Activated CD4-positive, alpha-beta T cell treated with anti-CD3 and anti-CD28 coated beads, Interleukin-2, amount 10 ng/mL, durations not matched to agents 24 days and 14 days (primary cell): ENCODE measurements around the gene BAD. TPM values are rescaled to one million over a fixed set of nuclear protein-coding genes. Genes with fewer than 3 reads are reported as not detected.
A peak's percentile ranks its signal among the peaks of the same experiment; 100 is the strongest.

Experiments used
- DNase-seq: peaks from one replicate; pipeline ENCODE4 v3.0.0; 2022
- H3K27ac Mint-ChIP-seq: one replicate; pipeline ENCODE4 v1.8.0; 2022; ENCODE audit warnings: mild to moderate bottlenecking, mixed read lengths
- H3K27me3 Mint-ChIP-seq: one replicate; pipeline ENCODE4 v1.8.0; 2022; ENCODE audit warnings: mixed read lengths
- H3K36me3 Mint-ChIP-seq: one replicate; pipeline ENCODE4 v1.8.0; 2022; ENCODE audit warnings: low read depth, mild to moderate bottlenecking, mixed read lengths
- H3K4me1 Mint-ChIP-seq: one replicate; pipeline ENCODE4 v1.8.0; 2021; ENCODE audit warnings: mixed read lengths
- H3K4me3 Mint-ChIP-seq: one replicate; pipeline ENCODE4 v1.8.0; 2022; ENCODE audit warnings: mild to moderate bottlenecking, moderate library complexity, mixed read lengths
- H3K9me3 Mint-ChIP-seq: one replicate; pipeline ENCODE4 v1.8.0; 2021; ENCODE audit warnings: mixed read lengths
- intact Hi-C: fragments of 100-400 bp; cut with micrococcal nuclease; formaldehyde crosslinking; loops from one replicate; pipeline ENCODE4 v1.15.1; 2023
- total RNA-seq: library from RNA; stranded (reverse); gene quantifications from 2 replicates; pipeline ENCODE4 v1.2.3, GENCODE V29; 2022

Gene BAD
- total RNA-seq, 1 donor from 2014 or later, result 34.0 TPM

- Mint-ChIP-seq H3K27me3 (no peaks in the 10 kb centered on the region), H3K4me1 (peaks cover 33% of the 10 kb centered on the region), H3K27ac (peak within 1 kb of the TSS; percentile 89), H3K9me3 (no peaks in the 10 kb centered on the region), H3K4me3 (peak within 1 kb of the TSS; percentile 92), H3K36me3 (peaks cover 1% of the 10 kb centered on the region)
- peak; percentile 98 for DNase-seq
- intact Hi-C loops, result loop anchor here (1.0 kb wide), 1 partner anchor 11 kb away; the partner anchor contains the start of gene FKBP2
Observed at GRCh38 chr11:64230171-64230984, 54.1 kb downstream of the BAD start, which contains the start of gene DNAJC4. DNAJC4 (plus strand) TSS chr11:64230548; CDS start chr11:64230855, 307 bp downstream.

DNA sequence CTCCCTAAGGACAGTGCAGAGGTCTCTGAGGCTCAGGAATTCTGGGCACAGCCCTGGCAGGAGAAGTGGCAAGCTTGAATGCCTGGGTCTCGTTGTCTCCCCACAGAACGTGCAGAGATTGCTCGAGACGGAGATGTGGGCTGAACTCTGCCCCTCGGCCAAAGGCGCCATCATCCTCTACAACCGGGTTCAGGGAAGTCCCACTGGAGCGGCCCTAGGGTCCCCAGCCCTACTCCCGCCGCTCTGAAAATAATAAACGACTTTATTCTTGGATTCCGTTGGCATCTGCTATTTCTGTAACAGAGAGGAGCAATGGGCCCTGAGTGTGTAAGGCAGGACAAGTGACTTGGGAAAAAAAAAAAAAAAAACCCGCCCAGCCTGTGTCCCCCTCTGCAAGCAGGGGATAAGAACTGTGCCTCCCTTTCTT is 54.7 kb downstream of the BAD start:
- intact Hi-C loops, result loop anchor here (1.0 kb wide), 1 partner anchor 12 kb away; the partner anchor contains the start of gene FKBP2
- H3K36me3 Mint-ChIP-seq, result peaks cover 4% of the 10 kb centered on the region
- no peaks in the 10 kb centered on the region for H3K9me3 Mint-ChIP-seq
- peak overlapping the region; percentile 89 for H3K27ac Mint-ChIP-seq
- peaks cover 38% of the 10 kb centered on the region for H3K4me1 Mint-ChIP-seq
- peak overlapping the region; percentile 92 for H3K4me3 Mint-ChIP-seq
- no peaks in the 10 kb centered on the region for H3K27me3 Mint-ChIP-seq
- no peak for DNase-seq

DNA sequence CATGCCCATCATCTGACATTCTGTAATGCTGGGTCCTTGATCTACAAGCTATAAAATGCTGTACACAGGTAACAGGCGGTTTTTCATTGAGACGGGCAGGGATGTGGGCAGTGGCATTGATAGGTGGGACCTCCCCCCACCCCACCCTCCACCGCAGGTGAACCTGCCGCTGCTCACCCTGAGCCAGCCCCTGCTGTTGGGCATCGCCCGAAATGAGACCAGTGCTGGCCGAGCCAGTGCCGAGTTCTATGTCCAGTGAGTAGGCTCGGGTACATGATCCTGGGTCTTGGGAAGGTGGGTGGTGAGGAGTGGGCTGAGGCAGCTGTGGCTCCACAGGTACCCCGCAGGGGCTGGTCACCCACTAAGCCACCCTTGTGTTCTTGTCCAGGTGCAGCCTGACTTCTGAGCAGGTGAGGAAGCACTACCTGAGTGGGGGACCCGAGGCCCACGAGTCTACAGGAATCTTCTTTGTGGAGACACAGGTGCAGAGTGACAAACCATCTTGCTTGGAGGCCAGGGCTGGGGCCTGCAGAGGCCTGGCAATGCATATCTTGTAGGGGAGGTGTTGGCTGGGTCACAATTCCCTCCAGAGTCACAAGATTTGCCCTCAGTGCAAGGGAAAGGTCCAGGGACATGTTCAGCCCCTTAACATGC is 55.2 kb downstream of the BAD start:
- H3K4me1 Mint-ChIP-seq, result peaks cover 39% of the 10 kb centered on the region
- peaks cover 6% of the 10 kb centered on the region for H3K36me3 Mint-ChIP-seq
- H3K27me3 Mint-ChIP-seq, result no peaks in the 10 kb centered on the region
- H3K4me3 Mint-ChIP-seq, result peak overlapping the region; percentile 92
- H3K27ac Mint-ChIP-seq, result peak overlapping the region; percentile 34
- DNase-seq, result no peak
- intact Hi-C loops, result no loop called here
- no peaks in the 10 kb centered on the region for H3K9me3 Mint-ChIP-seq

DNA sequence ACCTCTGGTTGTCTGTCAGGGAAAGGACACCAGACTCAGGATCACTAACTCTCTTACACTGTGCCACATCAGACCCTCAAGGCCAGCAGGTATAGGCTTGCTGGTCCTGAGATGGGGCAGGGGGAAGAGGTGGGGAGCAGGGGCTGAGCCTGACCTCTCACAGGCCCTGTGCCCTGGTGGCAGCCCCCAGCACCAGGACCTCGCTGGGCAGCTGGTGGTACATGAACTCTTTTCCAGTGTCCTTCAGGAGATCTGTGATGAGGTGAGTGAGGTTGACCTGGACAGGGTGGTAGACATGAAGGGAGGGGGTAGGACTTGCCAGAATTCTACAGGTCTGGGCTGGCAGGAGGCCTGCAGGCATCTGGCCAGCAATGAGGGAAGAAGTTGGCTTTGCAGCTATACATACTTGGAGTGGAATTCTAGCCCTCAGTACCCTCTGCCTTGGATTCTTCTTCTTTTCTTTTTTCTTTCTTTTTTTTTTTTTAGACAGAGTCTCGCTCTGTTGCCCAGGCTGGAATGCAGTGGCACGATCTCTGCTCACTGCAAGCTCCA is 57.0 kb downstream of the BAD start:
- peak overlapping the region; percentile 81 for H3K27ac Mint-ChIP-seq
- no peak for DNase-seq
- H3K27me3 Mint-ChIP-seq, result no peaks in the 10 kb centered on the region
- peaks cover 13% of the 10 kb centered on the region for H3K36me3 Mint-ChIP-seq
- H3K4me1 Mint-ChIP-seq, result peaks cover 34% of the 10 kb centered on the region
- H3K4me3 Mint-ChIP-seq, result peak overlapping the region; percentile 91
- H3K9me3 Mint-ChIP-seq, result no peaks in the 10 kb centered on the region
- intact Hi-C loops, result loop anchor here (2.0 kb wide), 1 partner anchor 77 kb away; the partner anchor contains the start of gene ESRRA

DNA sequence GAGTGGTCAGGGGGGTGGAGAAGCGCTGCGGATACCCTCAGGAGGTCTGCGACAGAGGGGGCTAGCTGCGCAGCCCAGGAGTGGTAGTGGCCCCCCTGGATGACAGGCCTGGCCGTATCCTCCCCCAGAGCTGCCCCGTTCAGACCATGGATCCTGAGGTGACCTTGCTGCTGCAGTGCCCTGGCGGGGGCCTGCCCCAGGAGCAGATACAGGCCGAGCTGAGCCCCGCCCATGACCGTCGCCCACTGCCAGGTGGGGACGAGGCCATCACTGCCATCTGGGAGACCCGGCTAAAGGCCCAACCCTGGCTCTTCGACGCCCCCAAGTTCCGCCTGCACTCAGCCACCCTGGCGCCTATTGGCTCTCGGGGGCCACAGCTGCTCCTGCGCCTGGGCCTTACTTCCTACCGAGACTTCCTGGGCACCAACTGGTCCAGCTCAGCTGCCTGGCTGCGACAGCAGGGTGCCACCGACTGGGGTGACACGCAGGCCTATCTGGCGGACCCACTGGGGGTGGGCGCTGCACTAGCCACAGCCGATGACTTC is 57.9 kb downstream of the BAD start:
- Mint-ChIP-seq H3K9me3 (no peaks in the 10 kb centered on the region), H3K27me3 (no peaks in the 10 kb centered on the region), H3K4me3 (peak overlapping the region; percentile 91), H3K36me3 (peaks cover 15% of the 10 kb centered on the region), H3K4me1 (peaks cover 29% of the 10 kb centered on the region), H3K27ac (peak overlapping the region; percentile 81)
- intact Hi-C loops, result loop anchor here (1.0 to 2.0 kb wide), 4 partner anchors 15 to 78 kb away; partner anchors contain the start of genes ESRRA, FKBP2 and STIP1
- peak; percentile 90 for DNase-seq

GRCh38 chr11:64225608-64226506 is 58.6 kb downstream of the BAD start, which contains the start of the genes NUDT22 and TRPT1:
NUDT22 (plus strand) TSS chr11:64226274; CDS start chr11:64226653, 379 bp downstream.
TRPT1 (minus strand) TSS chr11:64226186; CDS start chr11:64225860, 326 bp downstream.
- peaks cover 19% of the 10 kb centered on the region for H3K36me3 Mint-ChIP-seq
- peaks cover 27% of the 10 kb centered on the region for H3K4me1 Mint-ChIP-seq
- H3K27me3 Mint-ChIP-seq, result no peaks in the 10 kb centered on the region
- peak within 1 kb of the TSS; percentile 91 for H3K4me3 Mint-ChIP-seq
- intact Hi-C loops, result loop anchor here (1.0 to 2.0 kb wide), 4 partner anchors 15 to 79 kb away; partner anchors contain the start of genes ESRRA, FKBP2 and STIP1
- peak within 1 kb of the TSS; percentile 86 for H3K27ac Mint-ChIP-seq
- DNase-seq, result peak; percentile 99
- H3K9me3 Mint-ChIP-seq, result no peaks in the 10 kb centered on the region

- intact Hi-C loops, result no loop called here
Observed at GRCh38 chr11:64224891-64225607, 59.4 kb downstream of the BAD start.

DNA sequence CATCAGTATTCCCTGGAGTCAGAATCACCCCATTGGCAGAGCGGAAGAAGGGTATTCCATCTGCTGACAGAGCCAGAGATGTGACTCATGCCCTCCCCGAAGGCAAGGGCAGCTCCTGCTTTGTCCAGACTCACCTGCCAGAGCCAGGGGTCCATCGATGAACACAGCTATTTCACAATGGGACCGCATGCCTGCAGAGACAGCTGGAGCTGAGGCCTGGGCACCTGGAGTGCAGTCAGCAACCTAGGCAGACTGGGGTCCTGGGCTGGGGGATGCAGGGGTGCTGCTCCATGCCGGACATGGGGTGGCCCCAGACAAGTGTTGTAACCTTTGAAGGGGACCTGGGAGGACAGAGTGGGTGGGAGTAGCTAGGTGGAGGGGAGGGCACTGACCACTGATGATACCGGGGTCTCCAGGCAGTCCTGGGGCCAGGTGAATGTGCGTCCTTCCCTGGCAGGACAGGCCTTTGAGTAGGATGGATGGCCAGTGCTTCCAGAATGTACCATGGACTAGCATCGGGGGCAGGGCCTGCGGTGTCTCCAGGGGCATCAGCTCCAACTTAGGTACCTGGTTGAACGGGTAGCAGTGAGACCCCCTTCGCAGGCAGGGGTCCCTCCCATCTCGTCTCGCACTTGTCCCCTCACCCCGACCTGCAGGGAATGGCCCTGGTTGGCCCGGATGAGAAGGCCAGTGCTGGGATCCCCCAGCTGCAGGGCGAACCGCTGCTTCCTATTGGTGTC is 60.1 kb downstream of the BAD start:
- no peak for DNase-seq
- H3K27ac Mint-ChIP-seq, result peak overlapping the region; percentile 86
- H3K27me3 Mint-ChIP-seq, result no peaks in the 10 kb centered on the region
- H3K36me3 Mint-ChIP-seq, result peaks cover 25% of the 10 kb centered on the region
- no peaks in the 10 kb centered on the region for H3K9me3 Mint-ChIP-seq
- H3K4me1 Mint-ChIP-seq, result peaks cover 21% of the 10 kb centered on the region
- H3K4me3 Mint-ChIP-seq, result peak overlapping the region; percentile 91
- intact Hi-C loops, result no loop called here

More at GRCh38 chr11:64224891-64225607, 59.4 kb downstream of the BAD start:
- peak overlapping the region; percentile 91 for H3K4me3 Mint-ChIP-seq
- H3K9me3 Mint-ChIP-seq, result no peaks in the 10 kb centered on the region
- H3K27ac Mint-ChIP-seq, result peak overlapping the region; percentile 86
- DNase-seq, result no peak
- no peaks in the 10 kb centered on the region for H3K27me3 Mint-ChIP-seq
- H3K4me1 Mint-ChIP-seq, result peaks cover 26% of the 10 kb centered on the region
- peaks cover 24% of the 10 kb centered on the region for H3K36me3 Mint-ChIP-seq

GRCh38 chr11:64223001-64223651 is 61.3 kb downstream of the BAD start:
- intact Hi-C loops, result no loop called here
- H3K27me3 Mint-ChIP-seq, result no peaks in the 10 kb centered on the region
- H3K4me1 Mint-ChIP-seq, result peaks cover 16% of the 10 kb centered on the region
- no peaks in the 10 kb centered on the region for H3K9me3 Mint-ChIP-seq
- H3K36me3 Mint-ChIP-seq, result peaks cover 35% of the 10 kb centered on the region
- H3K27ac Mint-ChIP-seq, result no peak overlapping the region
- DNase-seq, result no peak
- H3K4me3 Mint-ChIP-seq, result no peak overlapping the region

DNA sequence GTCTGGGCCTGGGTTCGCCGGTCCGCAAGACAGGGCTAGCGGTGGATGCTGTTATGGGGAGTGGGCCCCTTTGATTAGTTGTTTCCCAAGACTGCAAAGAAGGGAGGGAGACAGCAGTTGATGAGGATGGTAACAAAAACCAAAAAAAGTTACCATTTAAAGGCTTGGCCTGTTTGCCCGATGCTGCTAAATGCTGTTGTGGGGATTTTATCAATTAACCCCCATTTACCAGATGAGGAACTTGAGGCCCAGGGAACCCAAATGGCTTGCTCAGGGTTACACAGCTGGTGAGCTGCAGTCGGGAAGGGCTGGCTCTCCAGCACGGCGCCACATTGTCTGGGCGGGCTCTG is 61.8 kb downstream of the BAD start:
- Mint-ChIP-seq H3K4me1 (peaks cover 14% of the 10 kb centered on the region), H3K27me3 (no peaks in the 10 kb centered on the region), H3K27ac (no peak overlapping the region), H3K9me3 (no peaks in the 10 kb centered on the region), H3K36me3 (peaks cover 37% of the 10 kb centered on the region), H3K4me3 (no peak overlapping the region)
- no peak for DNase-seq
- intact Hi-C loops, result no loop called here

DNA sequence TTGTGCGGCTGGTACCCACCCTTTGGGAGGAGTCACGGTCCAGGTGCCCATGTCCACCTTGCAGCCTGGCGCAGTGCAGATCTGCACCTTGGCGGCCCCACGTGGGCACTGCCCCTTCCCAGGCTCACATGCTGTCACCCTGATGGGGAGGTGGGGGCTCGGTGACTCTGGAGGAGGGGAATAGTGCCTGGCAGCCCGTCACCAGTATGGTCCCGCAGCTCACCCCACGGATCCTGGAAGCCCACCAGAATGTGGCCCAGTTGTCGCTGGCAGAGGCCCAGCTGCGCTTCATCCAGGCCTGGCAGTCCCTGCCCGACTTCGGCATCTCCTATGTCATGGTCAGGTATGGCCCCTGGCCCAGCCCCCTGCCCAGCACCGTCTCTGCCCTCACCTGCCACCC is 63.7 kb downstream of the BAD start:
- H3K27ac Mint-ChIP-seq, result no peak overlapping the region
- no peak for DNase-seq
- H3K27me3 Mint-ChIP-seq, result no peaks in the 10 kb centered on the region
- H3K9me3 Mint-ChIP-seq, result no peaks in the 10 kb centered on the region
- H3K4me1 Mint-ChIP-seq, result peaks cover 9% of the 10 kb centered on the region
- H3K36me3 Mint-ChIP-seq, result peaks cover 46% of the 10 kb centered on the region
- H3K4me3 Mint-ChIP-seq, result no peak overlapping the region
- intact Hi-C loops, result no loop called here
